ENCODE measurements around the gene VAV2. TPM values are rescaled to one million over a fixed set of nuclear protein-coding genes. Genes with fewer than 3 reads are reported as not detected.
A peak's percentile ranks its signal among the peaks of the same experiment; 100 is the strongest.

Gene VAV2
- total RNA-seq, 2 experiments from 2014 or later, result 4.2 TPM

GRCh38 chr9:133799106-133799505, 193.0 kb downstream of the VAV2 start:
- Mint-ChIP-seq H3K4me1 (no peaks in the 10 kb centered on the region), H3K27me3 (no peaks in the 10 kb centered on the region), H3K9me3 (no peaks in the 10 kb centered on the region), H3K36me3 (no peaks in the 10 kb centered on the region), H3K4me3 (no peak overlapping the region), H3K27ac (no peak overlapping the region)
- no peak for DNase-seq

- no peak for DNase-seq
- Mint-ChIP-seq H3K27me3 (no peaks in the 10 kb centered on the region), H3K36me3 (no peaks in the 10 kb centered on the region), H3K4me3 (no peak overlapping the region), H3K9me3 (no peaks in the 10 kb centered on the region), H3K27ac (no peak overlapping the region), H3K4me1 (peaks cover 2% of the 10 kb centered on the region)
Measured at GRCh38 chr9:133798160-133798559, 194.0 kb downstream of the VAV2 start.

- Mint-ChIP-seq H3K4me3 (no peak overlapping the region), H3K4me1 (peaks cover 4% of the 10 kb centered on the region), H3K36me3 (no peaks in the 10 kb centered on the region), H3K27me3 (no peaks in the 10 kb centered on the region), H3K9me3 (no peaks in the 10 kb centered on the region), H3K27ac (no peak overlapping the region)
- DNase-seq, result no peak
Measured at GRCh38 chr9:133797406-133798105, 194.6 kb downstream of the VAV2 start.

GRCh38 chr9:133796562-133796961, 195.6 kb downstream of the VAV2 start:
- no peak for DNase-seq
- Mint-ChIP-seq H3K9me3 (no peaks in the 10 kb centered on the region), H3K27ac (no peak overlapping the region), H3K27me3 (peaks cover 3% of the 10 kb centered on the region), H3K4me1 (peaks cover 4% of the 10 kb centered on the region), H3K36me3 (no peaks in the 10 kb centered on the region), H3K4me3 (no peak overlapping the region)

- no peak overlapping the region for H3K27ac Mint-ChIP-seq
- H3K36me3 Mint-ChIP-seq, result no peaks in the 10 kb centered on the region
- DNase-seq, result no peak
- H3K4me1 Mint-ChIP-seq, result peaks cover 4% of the 10 kb centered on the region
- no peak overlapping the region for H3K4me3 Mint-ChIP-seq
- H3K27me3 Mint-ChIP-seq, result peaks cover 7% of the 10 kb centered on the region
- H3K9me3 Mint-ChIP-seq, result no peaks in the 10 kb centered on the region
Measured at GRCh38 chr9:133795049-133795448, 197.1 kb downstream of the VAV2 start.

- peaks cover 4% of the 10 kb centered on the region for H3K4me1 Mint-ChIP-seq
- DNase-seq, result no peak
- no peak overlapping the region for H3K4me3 Mint-ChIP-seq
- H3K9me3 Mint-ChIP-seq, result no peaks in the 10 kb centered on the region
- no peak overlapping the region for H3K27ac Mint-ChIP-seq
- no peaks in the 10 kb centered on the region for H3K36me3 Mint-ChIP-seq
- H3K27me3 Mint-ChIP-seq, result peaks cover 8% of the 10 kb centered on the region
Measured at GRCh38 chr9:133794016-133794760, 197.9 kb downstream of the VAV2 start.

GRCh38 chr9:133793471-133793870, 198.7 kb downstream of the VAV2 start:
- no peak overlapping the region for H3K4me3 Mint-ChIP-seq
- peaks cover 15% of the 10 kb centered on the region for H3K27me3 Mint-ChIP-seq
- peaks cover 6% of the 10 kb centered on the region for H3K4me1 Mint-ChIP-seq
- no peak overlapping the region for H3K27ac Mint-ChIP-seq
- DNase-seq, result no peak
- H3K36me3 Mint-ChIP-seq, result no peaks in the 10 kb centered on the region
- no peaks in the 10 kb centered on the region for H3K9me3 Mint-ChIP-seq

GRCh38 chr9:133792721-133793470, 199.2 kb downstream of the VAV2 start:
- H3K9me3 Mint-ChIP-seq, result no peaks in the 10 kb centered on the region
- H3K27ac Mint-ChIP-seq, result no peak overlapping the region
- no peak overlapping the region for H3K4me3 Mint-ChIP-seq
- peaks cover 15% of the 10 kb centered on the region for H3K27me3 Mint-ChIP-seq
- H3K36me3 Mint-ChIP-seq, result no peaks in the 10 kb centered on the region
- H3K4me1 Mint-ChIP-seq, result peaks cover 6% of the 10 kb centered on the region
- DNase-seq, result peak; percentile 65

GRCh38 chr9:133791735-133792649, 200.1 kb downstream of the VAV2 start:
- Mint-ChIP-seq H3K27me3 (peaks cover 15% of the 10 kb centered on the region), H3K27ac (no peak overlapping the region), H3K4me3 (no peak overlapping the region), H3K9me3 (no peaks in the 10 kb centered on the region), H3K36me3 (no peaks in the 10 kb centered on the region), H3K4me1 (peaks cover 6% of the 10 kb centered on the region)
- no peak for DNase-seq

GRCh38 chr9:133791069-133791468, 201.1 kb downstream of the VAV2 start:
- Mint-ChIP-seq H3K4me1 (peaks cover 6% of the 10 kb centered on the region), H3K9me3 (no peaks in the 10 kb centered on the region), H3K36me3 (no peaks in the 10 kb centered on the region), H3K27me3 (peaks cover 15% of the 10 kb centered on the region), H3K27ac (no peak overlapping the region), H3K4me3 (no peak overlapping the region)
- DNase-seq, result no peak

GRCh38 chr9:133789778-133790177, 202.3 kb downstream of the VAV2 start:
- DNase-seq, result no peak
- Mint-ChIP-seq H3K9me3 (no peaks in the 10 kb centered on the region), H3K27me3 (peaks cover 15% of the 10 kb centered on the region)

GRCh38 chr9:133788819-133789717, 203.1 kb downstream of the VAV2 start:
- no peak for DNase-seq
- H3K27me3 Mint-ChIP-seq, result peaks cover 15% of the 10 kb centered on the region
- H3K27ac Mint-ChIP-seq, result no peak overlapping the region
- H3K4me3 Mint-ChIP-seq, result no peak overlapping the region
- no peaks in the 10 kb centered on the region for H3K36me3 Mint-ChIP-seq
- peaks cover 6% of the 10 kb centered on the region for H3K4me1 Mint-ChIP-seq
- H3K9me3 Mint-ChIP-seq, result no peaks in the 10 kb centered on the region

More at GRCh38 chr9:133789778-133790177, 202.3 kb downstream of the VAV2 start:
- Mint-ChIP-seq H3K4me3 (no peak overlapping the region), H3K36me3 (no peaks in the 10 kb centered on the region), H3K27ac (no peak overlapping the region), H3K4me1 (peaks cover 6% of the 10 kb centered on the region)

GRCh38 chr9:133788045-133788818, 203.9 kb downstream of the VAV2 start:
- H3K9me3 Mint-ChIP-seq, result no peaks in the 10 kb centered on the region

More at GRCh38 chr9:133788045-133788818, 203.9 kb downstream of the VAV2 start:
- H3K36me3 Mint-ChIP-seq, result no peaks in the 10 kb centered on the region
- H3K27ac Mint-ChIP-seq, result no peak overlapping the region
- H3K4me1 Mint-ChIP-seq, result peaks cover 4% of the 10 kb centered on the region
- H3K4me3 Mint-ChIP-seq, result no peak overlapping the region
- DNase-seq, result no peak
- H3K27me3 Mint-ChIP-seq, result peaks cover 15% of the 10 kb centered on the region

Data from activated naive CD8-positive, alpha-beta T cell treated with anti-CD3 and anti-CD28 coated beads for 36 hours (primary cell).